Measurements from ENCODE around the gene RTN1. TPM values are rescaled to one million over a fixed set of nuclear protein-coding genes. Genes with fewer than 3 reads are reported as not detected.

RTN1 gene
- total RNA-seq, 1 experiment from 2014 or later = 5.3 TPM

GRCh38 chr14:59630288-59630963 lies 240.2 kb downstream of the RTN1 start:
- peak; percentile 59 for DNase-seq (ENCODE audit: low read depth)

DNA sequence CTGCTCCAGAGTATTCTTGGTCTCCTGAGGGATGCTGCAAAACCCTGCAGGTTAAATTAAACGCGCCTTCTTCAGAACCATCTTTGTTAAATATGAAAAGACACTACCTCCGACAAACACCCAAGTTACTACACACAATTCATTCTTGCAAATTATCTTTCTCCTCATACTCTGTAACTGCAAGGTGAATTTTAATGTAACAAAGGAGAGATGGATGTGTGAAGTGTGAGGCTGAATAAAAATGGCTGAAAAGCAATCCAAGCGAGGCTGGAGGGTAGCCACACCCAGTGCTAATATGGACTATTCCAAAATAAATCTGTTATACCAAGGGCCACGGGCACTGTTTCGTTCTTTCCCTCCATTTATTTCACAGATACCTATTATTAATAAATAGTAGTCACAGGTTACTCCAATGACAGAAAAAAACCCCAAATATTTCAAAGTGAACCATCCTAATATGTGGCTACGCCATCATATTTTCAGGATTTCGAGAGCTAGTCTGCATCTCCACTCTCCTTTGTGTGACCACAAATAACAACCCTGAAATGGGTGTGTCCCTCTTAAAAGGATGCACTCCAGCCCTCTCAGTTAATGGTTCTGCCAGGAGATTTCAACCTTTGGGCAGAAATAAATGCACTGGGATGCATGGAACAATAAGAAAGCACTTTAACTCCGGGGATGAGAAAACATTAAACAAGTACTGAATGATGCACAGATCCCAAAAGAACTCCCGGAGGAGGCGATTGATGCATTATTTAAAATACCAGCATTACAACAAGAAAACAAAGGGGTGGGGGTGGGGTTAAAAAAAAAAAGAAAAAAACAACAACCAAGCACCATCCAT lies 240.9 kb downstream of the RTN1 start:
- no peak for DNase-seq (ENCODE audit: low read depth)

DNA sequence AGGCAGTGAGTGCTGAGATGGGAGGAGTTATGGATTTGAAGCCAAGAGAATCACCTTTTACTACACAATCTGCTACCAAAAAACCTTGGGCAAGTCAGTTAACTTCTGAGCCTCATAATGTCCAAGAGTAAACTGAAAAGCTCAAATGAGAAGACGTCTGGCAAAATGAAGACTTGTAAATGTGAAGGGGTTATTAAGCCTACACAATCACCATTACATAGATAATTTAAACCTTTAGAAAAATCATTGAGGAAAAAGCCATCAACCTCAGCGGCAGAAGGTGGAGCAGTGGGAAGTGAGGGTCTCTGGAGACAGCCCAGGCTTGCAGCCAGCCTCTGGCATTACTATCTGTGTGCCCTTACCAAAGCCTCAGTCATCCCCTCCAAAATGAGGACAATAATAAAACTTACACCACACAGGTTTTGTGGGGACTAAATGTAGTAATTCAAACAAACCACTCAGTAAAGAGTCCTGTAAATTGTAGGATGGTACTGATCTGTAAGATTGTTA lies 243.5 kb downstream of the RTN1 start:
- DNase-seq (ENCODE audit: low read depth) = no peak

DNA sequence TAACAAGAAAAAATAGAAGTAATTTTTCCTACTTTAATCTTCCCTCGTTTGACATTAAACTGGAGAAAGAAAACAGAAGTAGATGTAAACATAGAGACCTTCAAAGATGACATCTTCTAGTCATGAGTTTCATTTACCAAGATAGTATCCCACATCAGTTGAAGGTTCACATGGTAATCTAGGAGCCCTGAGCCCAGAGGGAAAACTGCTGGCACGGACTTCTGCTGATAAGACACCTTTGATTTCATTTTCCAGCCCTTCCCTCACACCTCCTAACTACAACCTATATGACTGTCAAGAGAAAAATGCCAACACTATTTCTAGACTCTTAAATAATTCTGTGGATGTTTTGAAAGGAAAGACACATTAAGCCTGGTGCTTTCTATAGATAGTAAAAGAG lies 247.9 kb downstream of the RTN1 start:
- DNase-seq (ENCODE audit: low read depth) = no peak

GRCh38 chr14:59619061-59619460 lies 251.5 kb downstream of the RTN1 start:
- DNase-seq (ENCODE audit: low read depth) = no peak

- DNase-seq (ENCODE audit: low read depth) = no peak
These were observed 269.5 kb downstream of the RTN1 start for GRCh38 chr14:59601056-59601455.

- no peak for DNase-seq (ENCODE audit: low read depth)
These were observed 270.2 kb downstream of the RTN1 start for GRCh38 chr14:59600211-59600945.

- DNase-seq (ENCODE audit: low read depth) = no peak
These were observed 275.5 kb downstream of the RTN1 start for GRCh38 chr14:59595071-59595470.

GRCh38 chr14:59591641-59592370 lies 278.8 kb downstream of the RTN1 start:
- DNase-seq (ENCODE audit: low read depth) = no peak

GRCh38 chr14:59588101-59588500 lies 282.5 kb downstream of the RTN1 start:
- DNase-seq (ENCODE audit: low read depth) = no peak

DNA sequence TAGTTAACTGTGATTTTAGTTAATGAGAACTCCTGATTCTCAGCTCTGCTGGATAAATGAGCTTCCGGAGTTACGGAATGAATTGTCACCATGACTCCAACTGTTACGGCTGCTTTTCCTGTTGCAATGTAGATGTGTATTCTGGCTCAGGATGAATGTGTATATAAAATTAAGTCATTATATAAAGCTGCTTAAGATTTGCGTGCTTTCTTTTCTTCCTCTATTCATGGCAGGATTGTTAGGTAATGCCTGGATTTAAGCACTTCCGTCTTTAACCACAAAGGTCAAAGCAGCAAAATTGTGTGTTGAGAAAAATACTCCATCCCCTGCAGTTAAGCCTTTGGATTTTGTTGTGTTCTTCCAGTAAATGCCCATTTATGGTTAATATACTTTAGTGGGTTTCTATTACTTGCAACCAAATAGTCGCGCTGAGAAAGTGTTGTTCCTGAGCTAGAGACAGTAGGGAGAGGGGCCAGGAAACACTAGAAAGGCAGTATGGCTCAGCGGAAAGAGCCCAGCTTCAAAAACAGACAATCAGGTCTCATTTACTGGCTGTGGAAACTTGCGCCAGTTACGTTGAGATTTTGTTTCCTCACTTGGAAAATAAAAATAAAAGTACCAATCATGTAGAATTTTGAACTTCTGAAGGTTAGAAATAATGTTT lies 284.6 kb downstream of the RTN1 start:
- peak; percentile 22 for DNase-seq (ENCODE audit: low read depth)

GRCh38 chr14:59583755-59584154 lies 286.8 kb downstream of the RTN1 start:
- peak; percentile 31 for DNase-seq (ENCODE audit: low read depth)

- DNase-seq (ENCODE audit: low read depth) = no peak
These were observed 287.6 kb downstream of the RTN1 start for GRCh38 chr14:59582845-59583509.

DNA sequence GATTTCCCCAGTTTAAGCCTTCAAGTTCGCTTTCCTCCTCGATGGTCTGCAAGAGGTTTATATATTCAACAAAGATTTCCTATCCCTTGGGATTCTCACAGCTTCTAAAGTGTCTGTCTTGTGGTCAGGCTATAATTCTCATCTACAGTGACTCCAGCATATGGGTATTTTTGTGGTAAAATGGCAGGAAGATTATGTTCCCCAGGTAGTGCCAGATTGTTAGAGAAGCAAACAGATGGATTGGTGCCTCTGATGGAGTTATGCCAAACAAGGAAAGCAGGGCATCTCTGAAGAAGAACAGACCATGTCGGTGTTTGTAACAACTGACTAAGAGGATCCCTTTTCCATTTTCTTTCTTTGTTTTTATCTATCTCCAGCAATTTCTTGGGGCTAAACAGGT lies 288.4 kb downstream of the RTN1 start:
- DNase-seq (ENCODE audit: low read depth) = no peak

- no peak for DNase-seq (ENCODE audit: low read depth)
These were observed 289.7 kb downstream of the RTN1 start for GRCh38 chr14:59580911-59581310.

- DNase-seq (ENCODE audit: low read depth) = peak; percentile 95
These were observed 294.0 kb downstream of the RTN1 start, which contains the start of gene CCDC175 for GRCh38 chr14:59576332-59577294. Gene CCDC175 (minus strand): TSS chr14:59576812. CDS start chr14:59576775, 37 bp downstream.

DNA sequence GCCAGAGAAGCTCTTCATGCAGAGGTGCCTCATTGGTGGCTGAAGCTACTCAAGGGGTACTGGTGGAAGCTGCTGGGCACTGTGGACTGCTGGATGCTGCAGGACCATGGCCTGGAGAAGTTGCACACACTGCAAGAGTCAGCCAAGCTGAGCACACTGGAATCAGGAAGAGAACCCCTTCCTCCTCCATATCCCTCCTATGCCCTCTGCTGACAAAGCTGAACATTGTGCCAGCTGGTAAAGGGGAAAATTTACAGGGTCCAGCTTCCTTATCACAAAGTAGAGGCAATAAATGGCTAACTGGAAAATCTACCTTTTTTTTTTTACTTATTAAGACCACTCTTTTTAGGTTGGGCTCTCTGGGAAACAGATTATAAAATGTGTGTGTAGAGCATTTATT lies 300.5 kb downstream of the RTN1 start:
- DNase-seq (ENCODE audit: low read depth) = no peak

DNA sequence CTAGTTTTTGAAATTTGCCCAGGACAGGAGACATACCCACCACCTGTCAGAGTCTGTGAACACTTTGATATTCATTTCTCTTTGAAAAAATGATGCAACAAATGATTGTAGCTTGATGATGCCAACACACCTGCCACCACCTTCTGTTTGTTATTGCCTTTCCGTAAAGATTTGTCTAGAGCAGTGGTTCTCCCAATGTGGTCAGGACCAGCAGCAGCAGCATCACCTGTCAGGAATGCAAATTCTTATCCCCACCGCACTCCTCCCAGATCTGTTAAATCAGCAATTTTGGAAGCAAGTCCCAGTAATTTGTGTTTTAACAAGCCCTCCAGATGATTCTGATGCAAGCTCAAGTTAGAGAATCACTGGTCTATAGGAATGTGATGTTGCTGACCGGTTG lies 303.9 kb downstream of the RTN1 start:
- no peak for DNase-seq (ENCODE audit: low read depth)

- no peak for DNase-seq (ENCODE audit: low read depth)
These were observed 304.3 kb downstream of the RTN1 start for GRCh38 chr14:59566296-59566695.
